BLaER1 treated with 17β-estradiol and CSF1 and Interleukin-3, amounts not matched to agents 10 nM and 100 nM (cell line): ENCODE results near the gene HES4.
"Not testable (repeated sequence)": the region's sequence is repeated elsewhere in the genome, so short reads cannot be mapped to it uniquely, and the experiment has no call there.

ENCODE experiments used
- H3K27ac ChIP-seq, 11 experiments: shearing (Covaris generic); formaldehyde crosslinking; 2 replicates each; pipeline ENCODE4 v1.8.1; 2022
- H3K27me3 ChIP-seq, 11 experiments: shearing (Covaris generic); formaldehyde crosslinking; 2 replicates each; pipeline ENCODE4 v1.8.1; 2022
- H3K36me3 ChIP-seq, 11 experiments: shearing (Covaris generic); formaldehyde crosslinking; 2 replicates each; pipeline ENCODE4 v1.8.1; 2022
- H3K4me1 ChIP-seq, 10 experiments: shearing (Covaris generic); formaldehyde crosslinking; 2 replicates each; pipeline ENCODE4 v1.8.1; 2022
- H3K4me2 ChIP-seq, 11 experiments: shearing (Covaris generic); formaldehyde crosslinking; 2 replicates each; pipeline ENCODE4 v1.8.1; 2022
- H3K4me3 ChIP-seq, 10 experiments: shearing (Covaris generic); formaldehyde crosslinking; 2 replicates each; pipeline ENCODE4 v1.8.1; 2022
- H3K9ac ChIP-seq, 11 experiments: shearing (Covaris generic); formaldehyde crosslinking; 2 replicates each; pipeline ENCODE4 v1.8.1; 2022
- H3K9me3 ChIP-seq, 11 experiments: shearing (Covaris generic); formaldehyde crosslinking; replicated peaks in 1 of 11; 2 replicates each; pipeline ENCODE4 v1.8.1; 2022
- H4K20me1 ChIP-seq, 11 experiments: shearing (Covaris generic); formaldehyde crosslinking; 2 replicates each; pipeline ENCODE4 v1.8.1; 2022
- Cebpa-rat ChIP-seq, 11 experiments: shearing (Covaris generic); IDR thresholded peaks; 2 replicates each; pipeline ENCODE4 v1.8.1; 2022

HES4 gene

GRCh38 chr1:978069-978834, 21.6 kb downstream of the HES4 start:
- no peak for TF ChIP-seq Cebpa-rat (IDR thresholded peaks at IDR 0.05)
- Histone ChIP-seq H3K9me3 (0 out of 22 replicates have a peak, but pooled peaks cover 0 to 4% (median 0%) of the 10 kb centered on the region in 11 experiments), H4K20me1 (peaks cover 0 to 33% (median 4%) of the 10 kb centered on the region in 11 experiments; a peak in 9 of 22 replicates), H3K27ac (no peak overlapping the region), H3K9ac (no peak overlapping the region), H3K4me1 (peaks cover 4 to 25% (median 22%) of the 10 kb centered on the region in 10 experiments; a peak in 18 of 20 replicates), H3K36me3 (no peaks in the 10 kb centered on the region), H3K4me2 (no peak overlapping the region), H3K4me3 (no peak overlapping the region), H3K27me3 (peaks cover 15 to 58% (median 36%) of the 10 kb centered on the region in 11 experiments; a peak in 19 of 22 replicates)

DNA sequence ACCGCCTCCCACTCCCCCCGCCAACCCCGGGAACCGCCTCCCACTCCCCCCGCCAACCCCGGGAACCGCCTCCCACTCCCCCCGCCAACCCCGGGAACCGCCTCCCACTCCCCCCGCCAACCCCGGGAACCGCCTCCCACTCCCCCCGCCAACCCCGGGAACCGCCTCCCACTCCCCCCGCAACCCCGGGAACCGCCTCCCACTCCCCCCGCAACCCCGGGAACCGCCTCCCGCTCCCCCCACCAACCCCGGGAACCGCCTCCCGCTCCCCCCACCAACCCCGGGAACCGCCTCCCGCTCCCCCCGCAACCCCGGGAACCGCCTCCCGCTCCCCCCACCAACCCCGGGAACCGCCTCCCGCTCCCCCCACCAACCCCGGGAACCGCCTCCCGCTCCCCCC, 23.1 kb downstream of the HES4 start:
- not testable (repeated sequence) for H3K4me2 ChIP-seq, H3K36me3 ChIP-seq, H3K9ac ChIP-seq, H3K27ac ChIP-seq, H3K4me3 ChIP-seq, H3K9me3 ChIP-seq
- Histone ChIP-seq H3K4me1 (peaks cover 4 to 18% (median 15%) of the 10 kb centered on the region in 10 experiments; a peak in 18 of 20 replicates), H3K27me3 (peaks cover 23 to 58% (median 46%) of the 10 kb centered on the region in 11 experiments), H4K20me1 (peaks cover 0 to 37% (median 4%) of the 10 kb centered on the region in 11 experiments; a peak in 9 of 22 replicates)

- H3K9ac ChIP-seq = 0 out of 22 replicates have a peak overlapping the region, but pooled peaks of 1 of the 11 experiments have one; percentile 29
- H3K36me3 ChIP-seq = no peaks in the 10 kb centered on the region
- peaks cover 4 to 13% (median 12%) of the 10 kb centered on the region in 10 experiments; a peak in 18 of 20 replicates for H3K4me1 ChIP-seq
- TF ChIP-seq Cebpa-rat (IDR thresholded peaks at IDR 0.05) = no peak
- H3K27ac ChIP-seq = no peak overlapping the region
- no peak overlapping the region for H3K4me3 ChIP-seq
- H3K4me2 ChIP-seq = peak overlapping the region; percentile 17 to 81 (median 73)
- 0 out of 22 replicates have a peak, but pooled peaks cover 0 to 4% (median 0%) of the 10 kb centered on the region in 11 experiments for H3K9me3 ChIP-seq
- H4K20me1 ChIP-seq = peaks cover 0 to 38% (median 4%) of the 10 kb centered on the region in 11 experiments; a peak in 9 of 22 replicates
- peaks cover 28 to 61% (median 53%) of the 10 kb centered on the region in 11 experiments for H3K27me3 ChIP-seq
Observed at GRCh38 chr1:975896-976683, 23.8 kb downstream of the HES4 start.

DNA sequence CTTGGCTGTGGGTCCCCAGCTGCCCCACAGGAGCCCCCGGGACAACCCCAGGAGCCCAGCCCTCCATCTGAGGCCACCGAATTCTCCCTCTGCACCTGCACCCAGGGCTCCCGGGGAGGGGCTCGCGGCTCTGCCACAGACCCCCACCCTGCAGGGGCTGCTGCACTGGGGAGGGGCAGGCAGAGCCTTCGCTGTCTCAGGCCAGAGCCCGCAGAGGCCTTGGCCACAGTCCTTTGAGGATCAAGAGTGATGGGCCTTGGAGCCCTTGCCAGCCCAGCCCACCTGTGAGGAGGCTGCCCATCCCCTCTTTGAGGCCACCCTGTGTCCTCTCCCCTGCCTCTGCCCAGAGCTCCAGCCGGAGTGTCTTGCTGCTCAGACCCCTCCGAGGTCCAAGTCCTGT, 24.5 kb downstream of the HES4 start:
- no peak overlapping the region for H3K27ac ChIP-seq
- H3K36me3 ChIP-seq = no peaks in the 10 kb centered on the region
- TF ChIP-seq Cebpa-rat (IDR thresholded peaks at IDR 0.05) = no peak
- H3K27me3 ChIP-seq = peaks cover 32 to 63% (median 58%) of the 10 kb centered on the region in 11 experiments
- peaks cover 0 to 32% (median 4%) of the 10 kb centered on the region in 11 experiments; a peak in 9 of 22 replicates for H4K20me1 ChIP-seq
- H3K4me3 ChIP-seq = no peak overlapping the region
- peak overlapping the region in 7 of 11 experiments; percentile 17 to 81 (median 71); a peak in 11 of 22 replicates for H3K4me2 ChIP-seq
- 0 out of 22 replicates have a peak, but pooled peaks cover 0 to 4% (median 0%) of the 10 kb centered on the region in 11 experiments for H3K9me3 ChIP-seq
- peaks cover 4 to 13% (median 12%) of the 10 kb centered on the region in 10 experiments; a peak in 18 of 20 replicates for H3K4me1 ChIP-seq
- no peak overlapping the region for H3K9ac ChIP-seq

GRCh38 chr1:974687-975328, 25.1 kb downstream of the HES4 start:
- no peak for TF ChIP-seq Cebpa-rat (IDR thresholded peaks at IDR 0.05)
- no peaks in the 10 kb centered on the region for H3K36me3 ChIP-seq
- H3K27me3 ChIP-seq = peaks cover 35 to 66% (median 62%) of the 10 kb centered on the region in 11 experiments

GRCh38 chr1:974293-974640, 25.6 kb downstream of the HES4 start:
- Histone ChIP-seq H3K27ac (no peak overlapping the region), H3K36me3 (no peaks in the 10 kb centered on the region), H3K4me2 (no peak overlapping the region), H3K4me3 (no peak overlapping the region), H3K27me3 (peaks cover 35 to 70% (median 62%) of the 10 kb centered on the region in 11 experiments), H3K4me1 (peaks cover 4 to 13% (median 12%) of the 10 kb centered on the region in 10 experiments; a peak in 18 of 20 replicates), H3K9me3 (0 out of 22 replicates have a peak, but pooled peaks cover 0 to 4% (median 0%) of the 10 kb centered on the region in 11 experiments), H4K20me1 (peaks cover 0 to 29% (median 4%) of the 10 kb centered on the region in 11 experiments; a peak in 9 of 22 replicates), H3K9ac (no peak overlapping the region)
- no peak for TF ChIP-seq Cebpa-rat (IDR thresholded peaks at IDR 0.05)

More at GRCh38 chr1:974687-975328, 25.1 kb downstream of the HES4 start:
- Histone ChIP-seq H4K20me1 (peaks cover 0 to 31% (median 4%) of the 10 kb centered on the region in 11 experiments; a peak in 9 of 22 replicates), H3K4me1 (peaks cover 4 to 13% (median 12%) of the 10 kb centered on the region in 10 experiments; a peak in 18 of 20 replicates), H3K27ac (no peak overlapping the region), H3K4me3 (no peak overlapping the region), H3K9me3 (0 out of 22 replicates have a peak, but pooled peaks cover 0 to 4% (median 0%) of the 10 kb centered on the region in 11 experiments), H3K4me2 (peak overlapping the region in 4 of 11 experiments; percentile 68 to 81 (median 70); a peak in 4 of 22 replicates), H3K9ac (no peak overlapping the region)

GRCh38 chr1:973459-974292, 26.2 kb downstream of the HES4 start:
- peaks cover 4 to 13% (median 12%) of the 10 kb centered on the region in 10 experiments; a peak in 18 of 20 replicates for H3K4me1 ChIP-seq
- no peaks in the 10 kb centered on the region for H3K36me3 ChIP-seq
- no peak overlapping the region for H3K4me3 ChIP-seq

More at GRCh38 chr1:973459-974292, 26.2 kb downstream of the HES4 start:
- H3K4me2 ChIP-seq = no peak overlapping the region
- H3K9me3 ChIP-seq = 0 out of 22 replicates have a peak, but pooled peaks cover 0 to 4% (median 0%) of the 10 kb centered on the region in 11 experiments
- H3K27ac ChIP-seq = no peak overlapping the region
- TF ChIP-seq Cebpa-rat (IDR thresholded peaks at IDR 0.05) = no peak
- H4K20me1 ChIP-seq = peaks cover 0 to 29% (median 4%) of the 10 kb centered on the region in 11 experiments; a peak in 9 of 22 replicates
- peaks cover 35 to 70% (median 62%) of the 10 kb centered on the region in 11 experiments for H3K27me3 ChIP-seq
- H3K9ac ChIP-seq = no peak overlapping the region
